Effector memory CD4-positive, alpha-beta T cell (primary cell): ENCODE measurements around the gene ST8SIA1.

Experiments used
- DNase-seq, 3 donors: peaks; one replicate each; pipeline ENCODE4 v3.0.0-alpha.2; 2020
- H3K27ac ChIP-seq: 2 replicates; pipeline ENCODE4 v1.7.0; 2013; ENCODE audit warnings: mild to moderate bottlenecking, low read length, moderate library complexity; ENCODE audit not compliant: insufficient read depth, poor library complexity, severe bottlenecking
- H3K27me3 ChIP-seq: replicated peaks from 2 replicates; pipeline ENCODE4 v1.7.0; 2013; ENCODE audit warnings: mild to moderate bottlenecking, low read length; ENCODE audit not compliant: insufficient read depth, control insufficient read depth, poor library complexity, severe bottlenecking
- H3K36me3 ChIP-seq: 2 replicates; pipeline ENCODE4 v1.7.0; 2013; ENCODE audit warnings: mild to moderate bottlenecking, low read length, moderate library complexity; ENCODE audit not compliant: control insufficient read depth, insufficient read depth
- H3K4me1 ChIP-seq: 2 replicates; pipeline ENCODE4 v1.7.0; 2013; ENCODE audit warnings: low read length, mild to moderate bottlenecking; ENCODE audit not compliant: control insufficient read depth, insufficient read depth, poor library complexity, severe bottlenecking
- H3K4me3 ChIP-seq: 2 replicates; pipeline ENCODE4 v1.7.0; 2013; ENCODE audit warnings: low read length, low read depth, mild to moderate bottlenecking; ENCODE audit not compliant: insufficient read depth, poor library complexity, severe bottlenecking
- H3K9me3 ChIP-seq: 2 replicates; pipeline ENCODE4 v1.7.0; 2013; ENCODE audit warnings: mild to moderate bottlenecking, low read length, moderate library complexity; ENCODE audit not compliant: control insufficient read depth

The ST8SIA1 gene

GRCh38 chr12:22310709-22311108 is 23.8 kb downstream of the ST8SIA1 start:
- Histone ChIP-seq H3K4me3 (no peak overlapping the region), H3K9me3 (no peaks in the 10 kb centered on the region), H3K27me3 (no peaks in the 10 kb centered on the region), H3K27ac (no peak overlapping the region), H3K4me1 (no peaks in the 10 kb centered on the region), H3K36me3 (peaks cover 5% of the 10 kb centered on the region)
- no peak for DNase-seq

- Histone ChIP-seq H3K4me1 (no peaks in the 10 kb centered on the region), H3K36me3 (peaks cover 5% of the 10 kb centered on the region), H3K27me3 (no peaks in the 10 kb centered on the region), H3K9me3 (no peaks in the 10 kb centered on the region), H3K4me3 (no peak overlapping the region), H3K27ac (no peak overlapping the region)
- no peak for DNase-seq
Measured at GRCh38 chr12:22310275-22310674, 24.2 kb downstream of the ST8SIA1 start.

- H3K36me3 ChIP-seq = peaks cover 5% of the 10 kb centered on the region
- H3K9me3 ChIP-seq = no peaks in the 10 kb centered on the region
- H3K27ac ChIP-seq = no peak overlapping the region
- H3K4me1 ChIP-seq = no peaks in the 10 kb centered on the region
- H3K4me3 ChIP-seq = no peak overlapping the region
- no peaks in the 10 kb centered on the region for H3K27me3 ChIP-seq
- DNase-seq = no peak
Measured at GRCh38 chr12:22307811-22308210, 26.7 kb downstream of the ST8SIA1 start.

GRCh38 chr12:22306311-22306710 is 28.2 kb downstream of the ST8SIA1 start:
- Histone ChIP-seq H3K4me3 (no peak overlapping the region), H3K4me1 (no peaks in the 10 kb centered on the region), H3K36me3 (peaks cover 5% of the 10 kb centered on the region), H3K27me3 (no peaks in the 10 kb centered on the region), H3K9me3 (no peaks in the 10 kb centered on the region), H3K27ac (no peak overlapping the region)
- DNase-seq = no peak

GRCh38 chr12:22304341-22304740 is 30.2 kb downstream of the ST8SIA1 start:
- H3K4me3 ChIP-seq = no peak overlapping the region
- no peaks in the 10 kb centered on the region for H3K27me3 ChIP-seq

GRCh38 chr12:22299294-22299912 is 35.1 kb downstream of the ST8SIA1 start:
- Histone ChIP-seq H3K27ac (no peak overlapping the region), H3K36me3 (no peaks in the 10 kb centered on the region), H3K27me3 (no peaks in the 10 kb centered on the region), H3K9me3 (no peaks in the 10 kb centered on the region), H3K4me3 (no peak overlapping the region), H3K4me1 (no peaks in the 10 kb centered on the region)
- no peak for DNase-seq

More at GRCh38 chr12:22304341-22304740, 30.2 kb downstream of the ST8SIA1 start:
- H3K36me3 ChIP-seq = peaks cover 5% of the 10 kb centered on the region
- H3K27ac ChIP-seq = no peak overlapping the region
- no peaks in the 10 kb centered on the region for H3K4me1 ChIP-seq
- DNase-seq = no peak
- H3K9me3 ChIP-seq = no peaks in the 10 kb centered on the region

- Histone ChIP-seq H3K27me3 (no peaks in the 10 kb centered on the region), H3K4me3 (no peak overlapping the region), H3K36me3 (no peaks in the 10 kb centered on the region), H3K27ac (no peak overlapping the region), H3K9me3 (no peaks in the 10 kb centered on the region), H3K4me1 (peaks cover 7% of the 10 kb centered on the region)
- DNase-seq = no peak
Measured at GRCh38 chr12:22289250-22289649, 45.3 kb downstream of the ST8SIA1 start.

- H3K9me3 ChIP-seq = no peaks in the 10 kb centered on the region
- no peak overlapping the region for H3K27ac ChIP-seq
- no peaks in the 10 kb centered on the region for H3K36me3 ChIP-seq
- H3K27me3 ChIP-seq = no peaks in the 10 kb centered on the region
- peaks cover 7% of the 10 kb centered on the region for H3K4me1 ChIP-seq
- DNase-seq = no peak
- no peak overlapping the region for H3K4me3 ChIP-seq
Measured at GRCh38 chr12:22287776-22288621, 46.5 kb downstream of the ST8SIA1 start.

GRCh38 chr12:22287101-22287500 is 47.4 kb downstream of the ST8SIA1 start:
- no peaks in the 10 kb centered on the region for H3K27me3 ChIP-seq
- H3K27ac ChIP-seq = no peak overlapping the region
- no peaks in the 10 kb centered on the region for H3K36me3 ChIP-seq
- no peak for DNase-seq
- H3K4me1 ChIP-seq = peaks cover 7% of the 10 kb centered on the region
- no peaks in the 10 kb centered on the region for H3K9me3 ChIP-seq
- H3K4me3 ChIP-seq = no peak overlapping the region

GRCh38 chr12:22286569-22286968 is 47.9 kb downstream of the ST8SIA1 start:
- Histone ChIP-seq H3K27me3 (no peaks in the 10 kb centered on the region), H3K9me3 (no peaks in the 10 kb centered on the region), H3K4me3 (no peak overlapping the region), H3K4me1 (peaks cover 7% of the 10 kb centered on the region), H3K36me3 (no peaks in the 10 kb centered on the region), H3K27ac (no peak overlapping the region)
- no peak for DNase-seq
